ENCODE data around the gene EFNB2. TPM values are rescaled to one million over a fixed set of nuclear protein-coding genes. Genes with fewer than 3 reads are reported as not detected.

Gene EFNB2
- total RNA-seq, 1 experiment from 2014 or later, result 17.5 TPM

GRCh38 chr13:106505732-106506131 is 29.7 kb downstream of the EFNB2 start:
- H3F3A ChIP-seq (ENCODE audit: insufficient read depth, low read depth), result peaks cover 29% of the 10 kb centered on the region
- H4K20me1 ChIP-seq (ENCODE audit: insufficient read depth), result no peaks in the 10 kb centered on the region
- H3K4me3 ChIP-seq, result no peak overlapping the region
- TF ChIP-seq, protein P1, sequence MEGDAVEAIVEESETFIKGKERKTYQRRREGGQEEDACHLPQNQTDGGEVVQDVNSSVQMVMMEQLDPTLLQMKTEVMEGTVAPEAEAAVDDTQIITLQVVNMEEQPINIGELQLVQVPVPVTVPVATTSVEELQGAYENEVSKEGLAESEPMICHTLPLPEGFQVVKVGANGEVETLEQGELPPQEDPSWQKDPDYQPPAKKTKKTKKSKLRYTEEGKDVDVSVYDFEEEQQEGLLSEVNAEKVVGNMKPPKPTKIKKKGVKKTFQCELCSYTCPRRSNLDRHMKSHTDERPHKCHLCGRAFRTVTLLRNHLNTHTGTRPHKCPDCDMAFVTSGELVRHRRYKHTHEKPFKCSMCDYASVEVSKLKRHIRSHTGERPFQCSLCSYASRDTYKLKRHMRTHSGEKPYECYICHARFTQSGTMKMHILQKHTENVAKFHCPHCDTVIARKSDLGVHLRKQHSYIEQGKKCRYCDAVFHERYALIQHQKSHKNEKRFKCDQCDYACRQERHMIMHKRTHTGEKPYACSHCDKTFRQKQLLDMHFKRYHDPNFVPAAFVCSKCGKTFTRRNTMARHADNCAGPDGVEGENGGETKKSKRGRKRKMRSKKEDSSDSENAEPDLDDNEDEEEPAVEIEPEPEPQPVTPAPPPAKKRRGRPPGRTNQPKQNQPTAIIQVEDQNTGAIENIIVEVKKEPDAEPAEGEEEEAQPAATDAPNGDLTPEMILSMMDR (conservative IDR thresholded peaks at IDR 0.05), result no peak
- TF ChIP-seq EZH2 (IDR thresholded peaks at IDR 0.05; ENCODE audit: low read depth), result no peak
- ChIA-PET POLR2A (ENCODE audit: unreplicated experiment) (no interaction called here), CTCF (no interaction called here)
- H2AFZ ChIP-seq, result no peak overlapping the region
- peaks cover 38% of the 10 kb centered on the region; the same call in 1 of the 2 replicates for H3K36me3 ChIP-seq (ENCODE audit: low read depth)
- no peak for DNase-seq
- no peak overlapping the region for H3K27ac ChIP-seq
- H3K9me3 ChIP-seq (ENCODE audit: insufficient read depth, low read depth), result no peaks in the 10 kb centered on the region; the same call in 1 of the 2 replicates
- intact Hi-C loops (cut with micrococcal nuclease; ENCODE audit: unreplicated experiment), result loop anchor here (5.0 kb wide), 1 partner anchor 33 kb away; no protein-coding TSS in a partner anchor
- peaks cover 28% of the 10 kb centered on the region for H3K4me1 ChIP-seq (replicated peaks; ENCODE audit: insufficient read depth)
- no peak overlapping the region for H3K4me2 ChIP-seq
- no peaks in the 10 kb centered on the region for H3K27me3 ChIP-seq (ENCODE audit: insufficient read depth, low read depth)
- H3K79me2 ChIP-seq (ENCODE audit: low read depth), result peaks cover 100% of the 10 kb centered on the region
- no TSS peak for BruUV-seq (replicated peaks)
- H3K9me2 ChIP-seq (ENCODE audit: insufficient read depth), result no peaks in the 10 kb centered on the region

DNA sequence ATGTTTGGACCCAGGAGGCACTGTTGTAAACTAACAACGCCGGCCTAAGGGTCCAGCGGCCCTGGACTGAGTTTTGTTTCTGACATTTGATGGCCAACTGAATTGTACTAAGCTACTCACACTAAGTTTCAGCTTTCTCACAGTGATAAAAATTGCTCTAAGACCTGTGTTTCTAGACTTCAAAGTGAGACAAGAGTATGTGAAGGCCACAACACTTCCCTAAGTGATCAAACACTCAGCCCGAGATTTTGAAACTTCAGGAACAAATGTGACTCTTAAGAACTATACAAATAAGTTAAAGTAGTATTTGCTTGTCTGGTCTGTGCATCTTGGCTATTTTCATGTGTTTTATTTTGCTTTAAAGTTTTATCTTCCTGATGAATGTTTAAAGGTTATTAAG is 30.2 kb downstream of the EFNB2 start:
- ChIA-PET CTCF (no interaction called here), POLR2A (ENCODE audit: unreplicated experiment) (no interaction called here)
- H3K79me2 ChIP-seq (ENCODE audit: low read depth), result peaks cover 100% of the 10 kb centered on the region
- no peak for DNase-seq
- no peaks in the 10 kb centered on the region; the same call in 1 of the 2 replicates for H3K9me3 ChIP-seq (ENCODE audit: insufficient read depth, low read depth)
- no peak overlapping the region for H3K4me2 ChIP-seq
- peaks cover 26% of the 10 kb centered on the region for H3F3A ChIP-seq (ENCODE audit: insufficient read depth, low read depth)
- TF ChIP-seq, protein P1 (conservative IDR thresholded peaks at IDR 0.05), result no peak
- no peak for TF ChIP-seq EZH2 (IDR thresholded peaks at IDR 0.05; ENCODE audit: low read depth)
- peaks cover 42% of the 10 kb centered on the region; the same call in 1 of the 2 replicates for H3K36me3 ChIP-seq (ENCODE audit: low read depth)
- H3K27me3 ChIP-seq (ENCODE audit: insufficient read depth, low read depth), result no peaks in the 10 kb centered on the region
- no TSS peak for BruUV-seq (replicated peaks)
- no peak overlapping the region for H3K27ac ChIP-seq
- H2AFZ ChIP-seq, result no peak overlapping the region
- intact Hi-C loops (cut with micrococcal nuclease; ENCODE audit: unreplicated experiment), result loop anchor here (5.0 kb wide), 1 partner anchor 33 kb away; no protein-coding TSS in a partner anchor
- no peak overlapping the region for H3K4me3 ChIP-seq
- no peaks in the 10 kb centered on the region for H4K20me1 ChIP-seq (ENCODE audit: insufficient read depth)
- peaks cover 28% of the 10 kb centered on the region for H3K4me1 ChIP-seq (replicated peaks; ENCODE audit: insufficient read depth)
- H3K9me2 ChIP-seq (ENCODE audit: insufficient read depth), result no peaks in the 10 kb centered on the region

- H3K36me3 ChIP-seq (ENCODE audit: low read depth), result peaks cover 37% of the 10 kb centered on the region; the same call in 1 of the 2 replicates
- H3K27me3 ChIP-seq (ENCODE audit: insufficient read depth, low read depth), result no peaks in the 10 kb centered on the region
- ChIA-PET POLR2A (ENCODE audit: unreplicated experiment) (interaction anchor here (0.6 kb wide), 1 partner anchor 1730 kb away, joined by 11 read pairs; no protein-coding TSS in a partner anchor), CTCF (interaction anchor here (0.8 kb wide), 1 partner anchor 345 kb away, joined by 4 read pairs; no protein-coding TSS in a partner anchor)
- H3F3A ChIP-seq (ENCODE audit: insufficient read depth, low read depth), result peaks cover 18% of the 10 kb centered on the region
- intact Hi-C loops (cut with micrococcal nuclease; ENCODE audit: unreplicated experiment), result no loop called here
- H2AFZ ChIP-seq, result no peak overlapping the region
- no peak overlapping the region for H3K4me2 ChIP-seq
- no peaks in the 10 kb centered on the region; the same call in 1 of the 2 replicates for H3K9me3 ChIP-seq (ENCODE audit: insufficient read depth, low read depth)
- H3K4me3 ChIP-seq, result no peak overlapping the region
- BruUV-seq (replicated peaks), result no TSS peak
- H3K27ac ChIP-seq, result no peak overlapping the region
- TF ChIP-seq, protein P1 (conservative IDR thresholded peaks at IDR 0.05), result no peak
- no peak for TF ChIP-seq EZH2 (IDR thresholded peaks at IDR 0.05; ENCODE audit: low read depth)
- no peak for DNase-seq
- H3K9me2 ChIP-seq (ENCODE audit: insufficient read depth), result no peaks in the 10 kb centered on the region
- H3K4me1 ChIP-seq (replicated peaks; ENCODE audit: insufficient read depth), result peaks cover 18% of the 10 kb centered on the region
- H4K20me1 ChIP-seq (ENCODE audit: insufficient read depth), result no peaks in the 10 kb centered on the region; the same call in 1 of the 2 replicates
- peaks cover 100% of the 10 kb centered on the region for H3K79me2 ChIP-seq (ENCODE audit: low read depth)
These were observed 31.6 kb downstream of the EFNB2 start for GRCh38 chr13:106503730-106504453.
